Measurements from ENCODE around the gene TAS1R1. TPM values are rescaled to one million over a fixed set of nuclear protein-coding genes. Genes with fewer than 3 reads are reported as not detected.
A peak's percentile ranks its signal among the peaks of the same experiment; 100 is the strongest.

TAS1R1 gene
- total and polyA plus RNA-seq, 10 of the 15 experiments (the other 5 are each of a cell fraction or from before 2014, with no cell fraction given), result 0.03 to 0.06 (median 0.04) TPM; not detected in 7

GRCh38 chr1:6627841-6628545 is 72.9 kb downstream of the TAS1R1 start:
- RAD21 ChIA-PET (ENCODE audit: unreplicated experiment), result no interaction called here
- Histone ChIP-seq H4K20me1 (ENCODE audit: control insufficient read depth, insufficient read depth) (no peaks in the 10 kb centered on the region), H3K27ac (ENCODE audit: control insufficient read depth, insufficient read depth) (no peak overlapping the region), H2AFZ (ENCODE audit: control insufficient read depth, low read depth, low read length) (no peak overlapping the region), H3K79me2 (ENCODE audit: control insufficient read depth, insufficient read depth, low read length) (peaks cover 22% of the 10 kb centered on the region), H3K4me2 (ENCODE audit: control insufficient read depth, insufficient read depth) (no peak overlapping the region), H3K36me3 (ENCODE audit: control insufficient read depth in 2 of 2, insufficient read depth in 2 of 2, low read length in 1 of 2) (peaks cover 3 to 9% of the 10 kb centered on the region in 2 experiments; a peak in 3 of 4 replicates), H3K27me3 (replicated peaks in 1 of 2; ENCODE audit: control insufficient read depth in 2 of 2, insufficient read depth in 2 of 2, low read length in 1 of 2) (no peaks in the 10 kb centered on the region), H3K4me3 (no peak overlapping the region), H3K9ac (ENCODE audit: control insufficient read depth, insufficient read depth, low read length) (no peak overlapping the region), H3K9me3 (replicated peaks; ENCODE audit: control insufficient read depth, insufficient read depth, low read length) (no peaks in the 10 kb centered on the region), H3K4me1 (ENCODE audit: control insufficient read depth, insufficient read depth, low read length) (peaks cover 16% of the 10 kb centered on the region)
- SMC1A ChIA-PET (ENCODE audit: uncharacterized antibody, unreplicated experiment), result interaction anchor here (1.5 kb wide), 1 partner anchor 19 kb away, joined by 3 read pairs; no protein-coding TSS in a partner anchor
- ATAC-seq (no peak), FAIRE-seq (no peak), DNase-seq (ENCODE audit: low read depth, low spot score) (no peak)
- CTCF ChIA-PET, result no interaction called here
- in situ Hi-C loops (cut with MboI), result no loop called here
- TF ChIP-seq SMAD1 (IDR thresholded peaks at IDR 0.05; ENCODE audit: low read depth, partially characterized antibody) (no peak), POLR2A (IDR thresholded peaks at IDR 0.05; ENCODE audit: low read depth, low read length) (0 out of 2 replicates have a peak, but pooled peaks have one; percentile 0), BCLAF1 (IDR thresholded peaks at IDR 0.05) (no peak), GATAD2B (conservative IDR thresholded peaks at IDR 0.05; ENCODE audit: low read depth) (no peak), NFIC (IDR thresholded peaks at IDR 0.05; ENCODE audit: low read depth, low read length) (no peak), ESRRA (IDR thresholded peaks at IDR 0.05; ENCODE audit: low read length) (no peak), NR2C2 (IDR thresholded peaks at IDR 0.05; ENCODE audit: borderline replicate concordance, control insufficient read depth, insufficient read length, low read depth) (no peak)
- BruUV-seq (replicated peaks), result no TSS peak
- whole genome bisulfite sequencing (ENCODE audit: insufficient coverage, insufficient replicate concordance, low lambda C conversion rate, missing lambda C conversion rate), result 92% methylated on average over 21 of the region's 21 CpGs
- POLR2A ChIA-PET, result interaction anchor here (1.0 kb wide), 1 partner anchor 50 kb away, joined by 3 read pairs; no protein-coding TSS in a partner anchor
- intact Hi-C loops (cut with micrococcal nuclease; ENCODE audit: unreplicated experiment), result no loop called here

All from GM12878 (cell line).